ENCODE measurements around the gene RAPGEF4. TPM values are rescaled to one million over a fixed set of nuclear protein-coding genes. Genes with fewer than 3 reads are reported as not detected.
"Not testable (repeated sequence)": the region's sequence is repeated elsewhere in the genome, so short reads cannot be mapped to it uniquely, and the experiment has no call there.

RAPGEF4 gene
- total and polyA plus RNA-seq, 2 of the 8 experiments (the other 6 are each of a cell fraction or from before 2014, with no cell fraction given): 1.2 to 2.6 TPM

DNA sequence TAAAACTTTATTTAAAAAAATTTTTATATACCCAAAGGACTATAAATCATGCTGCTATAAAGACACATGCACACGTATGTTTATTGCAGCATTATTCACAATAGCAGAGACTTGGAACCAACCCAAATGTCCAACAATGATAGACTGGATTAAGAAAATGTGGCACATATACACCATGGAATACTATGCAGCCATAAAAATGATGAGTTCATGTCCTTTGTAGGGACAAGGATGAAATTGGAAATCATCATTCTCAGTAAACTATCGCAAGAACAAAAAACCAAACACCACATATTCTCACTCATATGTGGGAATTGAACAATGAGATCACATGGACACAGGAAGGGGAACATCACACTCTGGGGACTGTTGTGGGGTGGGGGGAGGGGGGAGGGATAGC lies 358.0 kb downstream of the RAPGEF4 start:
- H4K20me1 ChIP-seq (replicated peaks in 1 of 2; ENCODE audit: control insufficient read depth in 1 of 2, insufficient read depth in 2 of 2, low read length in 2 of 2); H3K14ac ChIP-seq (ENCODE audit: insufficient read length); H4K8ac ChIP-seq (ENCODE audit: extremely low read depth, insufficient read depth, low read length); H2BK15ac ChIP-seq (ENCODE audit: low read length); H3K9ac ChIP-seq (replicated peaks in 1 of 4; ENCODE audit: extremely low read depth in 1 of 4, low read depth in 3 of 4, low read length in 3 of 4); H3K27ac ChIP-seq (ENCODE audit: low read depth, low read length); H3K4me3 ChIP-seq (ENCODE audit: extremely low read depth in 1 of 4, insufficient read depth in 2 of 4, low read depth in 3 of 4, low read length in 4 of 4); POLR2A ChIA-PET (ENCODE audit: partially characterized antibody); H2BK20ac ChIP-seq (ENCODE audit: low read length); H3K27me3 ChIP-seq (replicated peaks in 1 of 4; ENCODE audit: control insufficient read depth in 3 of 4, extremely low read depth in 1 of 4, insufficient read depth in 3 of 4, low read length in 3 of 4); H2AFZ ChIP-seq (ENCODE audit: low read length); H4K91ac ChIP-seq (replicated peaks; ENCODE audit: insufficient read length, low read length); H4K5ac ChIP-seq (ENCODE audit: insufficient read length, low read depth, low read length); H3K36me3 ChIP-seq (ENCODE audit: control insufficient read depth in 2 of 4, insufficient read depth in 4 of 4, low read length in 3 of 4); H2BK120ac ChIP-seq (replicated peaks; ENCODE audit: low read depth, low read length); DNase-seq (ENCODE audit: low read depth in 1 of 2, low spot score in 2 of 2); CTCF ChIA-PET (ENCODE audit: partially characterized antibody); H3K4ac ChIP-seq (replicated peaks; ENCODE audit: insufficient read length, low read depth, low read length); FAIRE-seq; H2BK5ac ChIP-seq (ENCODE audit: low read depth, low read length); H3K9me3 ChIP-seq (ENCODE audit: insufficient read depth in 2 of 2, low read depth in 1 of 2, low read length in 1 of 2); H3K56ac ChIP-seq (replicated peaks; ENCODE audit: insufficient read length, low read depth, low read length); H3K4me1 ChIP-seq (replicated peaks in 1 of 4; ENCODE audit: control insufficient read depth in 3 of 4, insufficient read depth in 4 of 4, low read length in 3 of 4); H2AK5ac ChIP-seq (ENCODE audit: low read depth, low read length); H3K18ac ChIP-seq (ENCODE audit: extremely low read depth, low read length); H3K79me1 ChIP-seq (ENCODE audit: low read depth, low read length); H3K79me2 ChIP-seq (ENCODE audit: control insufficient read depth in 1 of 2, insufficient read depth in 2 of 2, low read length in 2 of 2); H3K23ac ChIP-seq (ENCODE audit: insufficient read length); H2BK12ac ChIP-seq (ENCODE audit: low read depth, low read length); H3K23me2 ChIP-seq (ENCODE audit: low read depth, low read length); H3K4me2 ChIP-seq (ENCODE audit: insufficient read depth in 1 of 2, low read depth in 2 of 2, low read length in 2 of 2): not testable (repeated sequence)
- 100% methylated on average over 2 of the region's 2 CpGs; no CpG with 5 or more reads in 1 of the 2 experiments for WGBS, 2 experiments (ENCODE audit: extremely low coverage in 1 of 2, insufficient coverage in 1 of 2, insufficient read length in 1 of 2, insufficient replicate concordance in 2 of 2, low coverage in 1 of 2, low lambda C conversion rate in 2 of 2, missing lambda C conversion rate in 1 of 2)

Measured in H1 (cell line).